Choroid plexus epithelial cell (primary cell): ENCODE results near the gene DNAJB13.

Experiments used
- DNase-seq: peaks from one replicate; pipeline ENCODE4 v3.0.0-alpha.2; 2010; ENCODE audit warnings: low read depth
- H3K4me3 ChIP-seq: 2 replicates; pipeline ENCODE4 v1.5.1; 2011; ENCODE audit warnings: low read depth, mild to moderate bottlenecking, control low read depth, low read length, moderate library complexity
- CTCF ChIP-seq: conservative IDR thresholded peaks from 2 replicates; pipeline ENCODE4 v1.5.1; 2011; ENCODE audit warnings: low read depth, mild to moderate bottlenecking, control low read depth, inconsistent platforms, low read length, moderate library complexity

DNAJB13 gene

DNA sequence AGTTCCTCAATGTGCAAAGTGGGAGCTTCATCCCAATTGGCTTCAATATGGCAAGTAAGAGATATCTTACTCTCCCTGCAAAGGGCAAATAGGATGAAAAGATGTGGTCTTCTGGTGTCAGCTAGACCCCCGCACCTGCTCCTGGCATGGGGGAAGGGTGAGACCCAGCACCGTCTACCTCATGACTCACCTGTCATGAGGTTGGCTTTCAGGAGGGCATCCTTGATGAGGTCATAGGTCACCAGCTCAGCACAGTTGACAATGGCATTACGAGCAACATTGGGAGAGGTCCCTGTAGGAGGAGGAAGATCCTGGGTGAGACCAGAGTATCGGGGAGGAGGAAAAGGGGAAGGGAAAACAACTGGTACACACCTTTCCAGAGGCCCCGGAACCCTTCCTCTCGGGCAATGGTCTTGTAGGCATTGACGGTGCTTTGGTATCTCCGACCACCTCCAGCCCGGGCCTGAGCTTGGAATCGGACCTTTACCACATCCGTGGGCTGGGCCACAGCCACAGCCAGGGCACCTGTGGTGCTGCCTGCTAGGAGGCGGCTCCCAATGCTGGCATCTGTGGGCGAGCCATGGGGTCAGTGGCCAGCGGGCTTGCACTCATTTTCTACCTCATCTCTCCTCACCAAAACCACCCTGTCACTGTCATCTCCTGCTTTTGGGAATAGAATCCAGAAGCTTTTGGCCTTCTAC is 25.8 kb downstream of the DNAJB13 start:
- no peak overlapping the region for H3K4me3 ChIP-seq
- no peak for DNase-seq
- TF ChIP-seq CTCF = no peak

GRCh38 chr11:73977856-73978519 is 27.2 kb downstream of the DNAJB13 start:
- no peak overlapping the region for H3K4me3 ChIP-seq
- no peak for DNase-seq
- no peak for TF ChIP-seq CTCF

DNA sequence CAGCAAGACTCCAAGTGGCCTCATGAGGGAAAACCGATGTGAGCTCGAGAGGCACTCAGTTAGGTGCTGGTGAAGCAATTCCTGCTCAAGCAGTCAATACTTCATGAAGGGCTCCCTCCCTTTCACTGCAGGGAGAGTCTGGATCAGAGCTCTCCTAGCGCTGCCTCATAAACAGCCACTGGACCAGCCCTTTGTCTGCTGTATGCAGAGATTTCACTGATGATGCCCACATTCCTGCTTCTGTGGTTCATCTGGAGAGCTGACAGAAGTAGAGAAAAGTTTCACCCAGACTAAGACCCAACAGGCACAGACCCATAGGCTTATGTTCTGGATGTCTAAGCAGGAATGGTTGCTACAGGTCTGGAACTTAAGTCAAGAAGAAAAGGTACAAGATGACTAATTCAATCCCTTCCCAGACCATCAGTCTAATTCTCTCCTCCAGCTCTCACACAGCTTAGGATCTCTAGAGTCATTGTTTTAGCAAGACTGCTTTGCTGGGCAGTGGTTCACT is 27.8 kb downstream of the DNAJB13 start:
- DNase-seq = no peak
- no peak overlapping the region for H3K4me3 ChIP-seq
- no peak for TF ChIP-seq CTCF

- DNase-seq = peak; percentile 36
- H3K4me3 ChIP-seq = no peak overlapping the region
- TF ChIP-seq CTCF = no peak
Observed at GRCh38 chr11:73980001-73980961, 29.5 kb downstream of the DNAJB13 start.

DNA sequence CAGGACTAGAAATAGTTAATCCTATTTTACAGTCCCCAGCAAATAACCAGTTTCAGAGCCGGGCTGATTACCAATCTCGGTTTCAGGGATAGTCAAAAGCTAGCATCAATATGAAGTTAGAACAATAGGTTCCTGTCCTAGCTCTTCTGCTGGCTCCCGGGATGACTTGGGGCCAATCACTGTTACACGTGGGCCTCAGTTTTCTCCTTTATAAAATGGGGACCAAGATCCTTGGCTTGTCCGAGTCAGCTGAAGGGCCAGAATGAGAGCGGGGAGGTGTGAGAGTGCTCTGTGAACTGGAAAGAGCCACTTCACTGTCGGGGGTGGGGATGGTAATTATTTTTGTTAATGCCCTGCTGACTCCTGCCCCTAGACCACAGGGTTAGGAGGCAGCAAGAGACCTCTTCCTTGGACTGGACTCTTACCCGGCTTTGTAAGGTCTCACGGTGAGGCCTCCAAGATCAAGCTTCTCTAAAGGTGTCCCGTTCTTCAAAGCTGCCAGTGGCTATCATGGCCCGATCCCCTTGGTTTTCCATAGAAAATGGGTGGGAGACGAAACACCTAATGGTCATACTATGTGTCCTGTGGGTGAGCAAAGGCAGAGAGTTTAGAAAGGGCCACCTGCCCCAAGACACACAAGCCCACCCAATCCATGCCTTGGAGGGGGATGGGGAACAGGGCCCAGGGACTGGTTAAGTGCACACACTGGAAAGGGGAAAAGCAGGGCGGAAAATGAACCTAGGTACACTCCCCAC is 30.4 kb downstream of the DNAJB13 start:
- peak overlapping the region; percentile 76 for H3K4me3 ChIP-seq
- DNase-seq = no peak
- TF ChIP-seq CTCF = no peak

DNA sequence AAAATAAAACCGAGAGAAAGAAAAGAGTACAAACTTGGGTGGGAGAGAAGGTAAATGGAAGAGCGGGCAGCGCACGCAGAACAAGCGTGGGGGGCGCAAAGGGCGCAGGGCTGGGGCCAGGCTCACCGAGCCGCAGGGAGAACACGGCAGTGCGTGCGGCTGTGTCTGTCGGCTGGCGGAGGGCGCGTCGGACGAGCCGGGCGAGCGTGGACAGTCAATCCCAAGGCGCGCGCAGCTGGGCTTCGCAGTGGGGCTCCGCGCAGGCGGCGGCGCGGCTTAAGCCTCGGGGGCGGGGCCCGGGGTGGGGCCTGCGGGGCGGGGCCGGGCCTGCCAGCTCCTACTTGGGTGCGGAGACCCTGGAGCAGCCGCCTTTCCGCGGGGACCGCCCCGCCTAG is 31.8 kb downstream of the DNAJB13 start, which contains the start of gene UCP2:
TSS of gene UCP2 (minus strand) at position 249 of the 395 bp plus-strand sequence. CDS start 4,465 bp downstream, outside the sequence.
- H3K4me3 ChIP-seq = peak within 1 kb of the TSS; percentile 76
- DNase-seq = peak; percentile 82
- no peak for TF ChIP-seq CTCF
